Fibroblast of lung (primary cell): ENCODE measurements around the gene CRYBG1. TPM values are rescaled to one million over a fixed set of nuclear protein-coding genes. Genes with fewer than 3 reads are reported as not detected.
A peak's percentile ranks its signal among the peaks of the same experiment; 100 is the strongest.

Experiments used
- DNase-seq, 2 donors: peaks; one replicate each; pipeline versions ENCODE4 v3.0.0 to v3.0.0-alpha.2; 2010; ENCODE audit warnings: low read depth in 2 of 2
- H2AFZ ChIP-seq: 2 replicates; pipeline ENCODE4 v1.5.1; 2012; ENCODE audit warnings: low read length, control low read depth, inconsistent platforms
- H3K27ac ChIP-seq: 2 replicates; pipeline ENCODE4 v1.5.1; 2011; ENCODE audit warnings: low read length, control low read depth; ENCODE audit not compliant: insufficient read depth
- H3K27me3 ChIP-seq: 2 replicates; pipeline ENCODE4 v1.5.1; 2011; ENCODE audit warnings: mild to moderate bottlenecking, low read length; ENCODE audit not compliant: control insufficient read depth, insufficient read depth
- H3K36me3 ChIP-seq: 2 replicates; pipeline ENCODE4 v1.5.1; 2011; ENCODE audit warnings: low read length; ENCODE audit not compliant: control insufficient read depth, insufficient read depth
- H3K4me1 ChIP-seq: 2 replicates; pipeline ENCODE4 v1.5.1; 2011; ENCODE audit warnings: low read length; ENCODE audit not compliant: control insufficient read depth, insufficient read depth; ENCODE audit errors: extremely low read depth
- H3K4me2 ChIP-seq: 2 replicates; pipeline ENCODE4 v1.5.1; 2011; ENCODE audit warnings: low read length, control low read depth; ENCODE audit not compliant: insufficient read depth; ENCODE audit errors: extremely low read depth
- H3K4me3 ChIP-seq, 4 experiments: fragments of 200-600 bp in 1 of 4; sonication (generic) in 1 of 4; replicated peaks in 1 of 4; 2 replicates each; pipeline ENCODE4 v1.5.1; 2011 to 2016; ENCODE audit warnings: low read length in 4 of 4, low read depth in 3 of 4, mild to moderate bottlenecking in 3 of 4, control low read depth in 2 of 4, inconsistent platforms in 1 of 4, mixed read lengths in 1 of 4; ENCODE audit not compliant: insufficient read depth in 1 of 4; ENCODE audit errors: control extremely low read depth in 1 of 4
- H3K79me2 ChIP-seq: 2 replicates; pipeline ENCODE4 v1.5.1; 2012; ENCODE audit warnings: mild to moderate bottlenecking, low read length, inconsistent platforms; ENCODE audit not compliant: control insufficient read depth, insufficient read depth
- H3K9ac ChIP-seq: 2 replicates; pipeline ENCODE4 v1.5.1; 2011; ENCODE audit warnings: mild to moderate bottlenecking, low read length, control low read depth; ENCODE audit not compliant: insufficient read depth
- H3K9me3 ChIP-seq: 2 replicates; pipeline ENCODE4 v1.5.1; 2012; ENCODE audit warnings: low read depth, low read length; ENCODE audit not compliant: control insufficient read depth, insufficient read depth
- H4K20me1 ChIP-seq: 2 replicates; pipeline ENCODE4 v1.5.1; 2011; ENCODE audit warnings: low read length; ENCODE audit not compliant: control insufficient read depth, insufficient read depth; ENCODE audit errors: extremely low read depth
- EZH2 ChIP-seq: IDR thresholded peaks from 2 replicates; pipeline ENCODE4 v1.5.1; 2012; ENCODE audit warnings: low read length, control low read depth, mild to moderate bottlenecking; ENCODE audit errors: missing control alignments
- polyA plus RNA-seq, 2 donors: library from polyadenylated mRNA; depleted of rRNA in 1 of 2; stranded (reverse) in 1 of 2; unstranded in 1 of 2; fragments of >200 nt; gene quantifications; 2 replicates each; pipeline ENCODE4 v1.2.1, GENCODE V29; 2011 to 2012; ENCODE audit warnings: missing spikeins in 1 of 2
- total RNA-seq: library from RNA; depleted of rRNA; stranded (reverse); fragments of >200 nt; gene quantifications from 2 replicates; pipeline ENCODE4 v1.2.1, GENCODE V29; 2014
- TF ChIP-seq, protein P1 (sequence below), 2 donors: IDR thresholded peaks in 1 of 2; conservative IDR thresholded peaks in 1 of 2; 1 replicate in 1 of 2; 2 replicates in 1 of 2; pipeline ENCODE4 v1.5.1; 2011 to 2012; ENCODE audit warnings: low read length in 2 of 2, control low read depth in 1 of 2, inconsistent platforms in 1 of 2, low read depth in 1 of 2, mild to moderate bottlenecking in 1 of 2

CRYBG1 gene
- total and polyA plus RNA-seq, 2 donors (not counting 1 experiment from before 2014, with no cell fraction given), result 4.3 to 10.1 TPM

DNA sequence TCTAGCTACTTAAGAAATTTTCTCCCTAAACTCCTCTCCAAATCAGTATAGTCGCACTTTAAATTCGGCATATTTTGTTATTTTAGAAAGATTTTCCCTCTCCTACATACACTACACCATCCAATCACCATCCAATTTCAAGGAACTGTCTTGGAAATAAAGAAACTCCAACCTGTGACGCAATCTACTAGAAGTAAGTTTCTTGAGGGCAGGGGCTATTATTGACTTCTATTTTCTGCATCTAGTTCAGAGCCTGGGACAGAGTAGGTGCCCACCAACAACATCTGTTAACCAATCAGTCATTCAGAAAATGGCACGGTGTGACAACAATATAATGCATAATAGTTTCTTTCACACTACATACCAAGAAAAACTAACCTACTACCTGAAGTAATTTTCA lies 38.6 kb upstream of the CRYBG1 start:
- TF ChIP-seq, protein P1, sequence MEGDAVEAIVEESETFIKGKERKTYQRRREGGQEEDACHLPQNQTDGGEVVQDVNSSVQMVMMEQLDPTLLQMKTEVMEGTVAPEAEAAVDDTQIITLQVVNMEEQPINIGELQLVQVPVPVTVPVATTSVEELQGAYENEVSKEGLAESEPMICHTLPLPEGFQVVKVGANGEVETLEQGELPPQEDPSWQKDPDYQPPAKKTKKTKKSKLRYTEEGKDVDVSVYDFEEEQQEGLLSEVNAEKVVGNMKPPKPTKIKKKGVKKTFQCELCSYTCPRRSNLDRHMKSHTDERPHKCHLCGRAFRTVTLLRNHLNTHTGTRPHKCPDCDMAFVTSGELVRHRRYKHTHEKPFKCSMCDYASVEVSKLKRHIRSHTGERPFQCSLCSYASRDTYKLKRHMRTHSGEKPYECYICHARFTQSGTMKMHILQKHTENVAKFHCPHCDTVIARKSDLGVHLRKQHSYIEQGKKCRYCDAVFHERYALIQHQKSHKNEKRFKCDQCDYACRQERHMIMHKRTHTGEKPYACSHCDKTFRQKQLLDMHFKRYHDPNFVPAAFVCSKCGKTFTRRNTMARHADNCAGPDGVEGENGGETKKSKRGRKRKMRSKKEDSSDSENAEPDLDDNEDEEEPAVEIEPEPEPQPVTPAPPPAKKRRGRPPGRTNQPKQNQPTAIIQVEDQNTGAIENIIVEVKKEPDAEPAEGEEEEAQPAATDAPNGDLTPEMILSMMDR (conservative IDR thresholded peaks at IDR 0.05 in 1 of 2, IDR thresholded peaks at IDR 0.05 in 1 of 2; ENCODE audit: low read depth in 1 of 2, low read length in 2 of 2), result no peak
- TF ChIP-seq EZH2, result no peak

DNA sequence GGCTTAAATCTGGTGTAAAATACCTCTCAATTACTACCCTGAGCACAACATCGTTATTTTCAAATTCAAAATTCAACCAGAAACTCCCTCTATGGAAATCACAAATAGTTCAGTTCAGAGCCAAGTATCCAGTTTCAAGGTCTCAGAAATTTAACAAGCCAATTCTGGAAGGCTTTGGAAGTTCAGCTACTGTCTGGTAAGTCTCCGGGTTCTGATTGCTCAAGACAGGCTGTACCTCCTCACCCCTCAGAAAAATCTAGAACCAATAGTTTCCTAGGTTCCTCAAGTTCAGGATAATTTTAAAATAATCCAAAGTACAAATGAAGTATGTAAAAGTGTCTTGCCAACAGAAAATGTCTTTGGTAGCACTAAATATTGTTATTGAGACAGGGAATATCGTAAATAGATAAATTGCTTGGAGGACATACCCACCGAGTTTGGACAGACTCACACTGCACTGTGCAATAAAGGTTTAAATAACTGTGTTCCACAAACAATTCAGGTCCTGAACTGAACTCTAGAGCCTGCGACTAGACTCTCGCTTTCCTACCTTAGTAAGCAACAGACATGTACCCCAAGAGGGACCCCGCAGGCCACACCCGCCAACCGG lies 35.7 kb upstream of the CRYBG1 start:
- Histone ChIP-seq H3K4me2 (peak overlapping the region; percentile 90), H3K4me1 (peaks cover 3% of the 10 kb centered on the region), H3K27me3 (peaks cover 5% of the 10 kb centered on the region), H4K20me1 (peaks cover 2% of the 10 kb centered on the region), H2AFZ (peak overlapping the region; percentile 79), H3K36me3 (no peaks in the 10 kb centered on the region), H3K9ac (peak overlapping the region; percentile 74), H3K27ac (peak overlapping the region; percentile 79), H3K79me2 (peaks cover 50% of the 10 kb centered on the region), H3K9me3 (no peaks in the 10 kb centered on the region), H3K4me3 (peak overlapping the region; percentile 72 to 92 (median 78))
- peak; percentile 5 to 22 for DNase-seq
- TF ChIP-seq EZH2, result no peak
- TF ChIP-seq, protein P1 (conservative IDR thresholded peaks at IDR 0.05 in 1 of 2, IDR thresholded peaks at IDR 0.05 in 1 of 2; ENCODE audit: low read depth in 1 of 2, low read length in 2 of 2), result no peak

More for the DNA sequence above, 38.6 kb upstream of the CRYBG1 start:
- Histone ChIP-seq H3K4me3 (no peak overlapping the region), H3K27me3 (no peaks in the 10 kb centered on the region), H3K27ac (no peak overlapping the region), H3K9me3 (no peaks in the 10 kb centered on the region), H3K4me1 (peaks cover 3% of the 10 kb centered on the region), H3K9ac (no peak overlapping the region), H3K79me2 (peaks cover 71% of the 10 kb centered on the region), H3K36me3 (no peaks in the 10 kb centered on the region), H4K20me1 (peaks cover 2% of the 10 kb centered on the region), H3K4me2 (no peak overlapping the region), H2AFZ (no peak overlapping the region)
- DNase-seq, result no peak

DNA sequence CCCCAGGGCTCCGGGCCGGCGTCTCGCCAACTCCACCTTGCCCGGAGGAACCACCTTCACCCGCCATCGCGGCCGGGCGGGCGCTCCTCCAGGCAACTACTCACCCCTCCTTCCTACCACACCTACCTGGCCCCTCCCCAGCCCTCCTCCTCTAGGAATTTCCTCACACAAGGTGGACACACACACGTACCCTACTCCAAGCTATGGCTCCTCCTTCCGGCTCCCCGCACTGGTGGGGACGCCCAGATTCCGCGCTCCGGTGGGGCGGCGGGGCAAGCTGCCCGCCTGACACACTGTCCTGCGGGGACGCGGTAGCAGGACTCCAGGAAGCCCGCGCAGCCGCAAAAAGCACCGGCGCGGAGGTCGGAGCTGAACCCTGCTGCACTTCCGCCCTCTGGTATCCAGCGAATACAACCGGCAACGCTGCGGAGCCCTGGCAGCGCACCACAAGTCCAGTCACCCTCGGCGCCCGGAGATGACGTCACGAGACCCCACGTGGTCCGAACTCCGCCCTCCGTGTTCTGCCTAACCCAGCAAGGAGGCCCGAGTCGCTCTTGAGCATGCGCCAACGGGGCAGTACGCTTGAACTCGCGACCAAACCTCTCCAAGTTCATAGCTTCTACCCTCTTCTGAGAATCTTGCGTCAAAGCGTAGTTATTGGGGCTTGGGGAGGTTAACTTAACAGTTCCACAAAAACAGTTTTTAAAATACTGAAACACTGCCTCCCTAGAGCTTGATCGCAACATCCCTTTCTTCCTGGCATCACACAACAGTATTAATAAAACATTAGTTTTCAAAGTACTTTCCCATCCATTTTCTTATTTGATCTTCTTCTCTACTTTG lies 35.0 kb upstream of the CRYBG1 start, which contains the start of gene ATG5:
ATG5 (minus strand) TSS at position 425 of the 843 bp plus-strand sequence. CDS start 9,552 bp downstream, outside the sequence.
- H3K9ac ChIP-seq, result peak within 1 kb of the TSS; percentile 74
- H3K9me3 ChIP-seq, result no peaks in the 10 kb centered on the region
- peaks cover 3% of the 10 kb centered on the region for H3K4me1 ChIP-seq
- peaks cover 44% of the 10 kb centered on the region for H3K79me2 ChIP-seq
- no peaks in the 10 kb centered on the region for H3K36me3 ChIP-seq
- TF ChIP-seq, protein P1 (conservative IDR thresholded peaks at IDR 0.05 in 1 of 2, IDR thresholded peaks at IDR 0.05 in 1 of 2; ENCODE audit: low read depth in 1 of 2, low read length in 2 of 2), result no peak
- no peak for TF ChIP-seq EZH2
- H3K27me3 ChIP-seq, result peaks cover 9% of the 10 kb centered on the region
- peaks cover 2% of the 10 kb centered on the region for H4K20me1 ChIP-seq
- H3K4me2 ChIP-seq, result peak within 1 kb of the TSS; percentile 93
- H3K4me3 ChIP-seq, result peak within 1 kb of the TSS; percentile 72 to 92 (median 78)
- DNase-seq, result peak; percentile 98 to 99
- H2AFZ ChIP-seq, result peak within 1 kb of the TSS; percentile 96
- H3K27ac ChIP-seq, result peak within 1 kb of the TSS; percentile 79
